Measurements from ENCODE around the gene TBCD.

TBCD gene

GRCh38 chr17:82835766-82836512 lies 84.1 kb downstream of the TBCD start:
- no peak overlapping the region for H3K27ac ChIP-seq
- no peak for TF ChIP-seq CTCF (IDR thresholded peaks at IDR 0.05)
- no peak for TF ChIP-seq ZFX (IDR thresholded peaks at IDR 0.05; ENCODE audit: borderline replicate concordance)

- TF ChIP-seq ZFX (IDR thresholded peaks at IDR 0.05; ENCODE audit: borderline replicate concordance) (no peak), CTCF (IDR thresholded peaks at IDR 0.05) (no peak)
- H3K27ac ChIP-seq = no peak overlapping the region
Measured at GRCh38 chr17:82836823-82837357, 85.0 kb downstream of the TBCD start.

- H3K27ac ChIP-seq = no peak overlapping the region
- TF ChIP-seq CTCF (IDR thresholded peaks at IDR 0.05) (no peak), ZFX (IDR thresholded peaks at IDR 0.05; ENCODE audit: borderline replicate concordance) (no peak)
Measured at GRCh38 chr17:82837586-82838320, 85.9 kb downstream of the TBCD start.

- H3K27ac ChIP-seq = no peak overlapping the region
- TF ChIP-seq ZFX (IDR thresholded peaks at IDR 0.05; ENCODE audit: borderline replicate concordance) (no peak), CTCF (IDR thresholded peaks at IDR 0.05) (no peak)
Measured at GRCh38 chr17:82838386-82839063, 86.7 kb downstream of the TBCD start.

- H3K27ac ChIP-seq = 0 out of 2 replicates have a peak within 1 kb of the TSS, but pooled peaks have one; percentile 5
- no peak for TF ChIP-seq ZFX (IDR thresholded peaks at IDR 0.05; ENCODE audit: borderline replicate concordance)
- TF ChIP-seq CTCF (IDR thresholded peaks at IDR 0.05) = no peak
Measured at GRCh38 chr17:82839617-82840292, 87.9 kb downstream of the TBCD start, which contains the start of gene ZNF750. ZNF750 (minus strand) TSS chr17:82840022; CDS start chr17:82832454, 7,568 bp downstream.

- no peak for TF ChIP-seq ZFX (IDR thresholded peaks at IDR 0.05; ENCODE audit: borderline replicate concordance)
- no peak for TF ChIP-seq CTCF (IDR thresholded peaks at IDR 0.05)
- no peak overlapping the region for H3K27ac ChIP-seq
Measured at GRCh38 chr17:82840431-82840831, 88.6 kb downstream of the TBCD start.

Measured in 22Rv1 (cell line).